ENCODE measurements around the gene PTPRN2.

Gene PTPRN2

DNA sequence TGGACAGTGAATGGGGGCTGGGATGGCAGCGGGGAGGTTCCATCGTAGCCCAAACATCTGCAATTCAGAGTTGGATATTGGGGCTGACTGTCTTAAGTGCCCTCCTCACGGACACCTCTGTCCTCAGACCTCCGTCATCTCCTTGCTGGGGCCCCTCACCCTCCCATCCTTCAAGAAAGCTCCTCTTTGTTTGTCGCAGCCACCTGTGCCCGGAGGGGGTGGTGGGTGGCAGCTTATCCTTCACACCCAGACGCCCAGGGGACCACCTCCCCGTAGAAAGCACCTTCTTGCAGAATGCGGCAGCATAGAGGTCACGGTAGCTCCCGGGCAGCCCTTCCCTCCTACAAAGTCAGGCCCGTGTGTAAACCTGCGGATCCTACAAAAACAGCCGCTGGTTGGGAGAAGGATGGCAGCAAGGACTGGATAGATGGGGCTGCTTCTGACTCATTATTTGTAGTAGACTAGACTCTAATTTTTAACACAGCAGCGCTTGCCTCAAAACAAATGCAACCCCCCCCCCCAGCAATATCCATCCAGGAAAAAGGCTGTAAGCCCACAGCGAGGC is 1.3 kb upstream of the PTPRN2 start:
- Histone ChIP-seq H3K9ac (ENCODE audit: low read depth in 1 of 2, low read length in 2 of 2) (no peak overlapping the region), H3K9me3 (ENCODE audit: control insufficient read depth in 2 of 2, low read length in 2 of 2) (no peaks in the 10 kb centered on the region), H3K27ac (ENCODE audit: low read depth in 2 of 2, low read length in 2 of 2) (no peak overlapping the region), H3K27me3 (ENCODE audit: control insufficient read depth in 2 of 2, insufficient read depth in 2 of 2, low read length in 2 of 2) (peaks cover 8 to 15% of the 10 kb centered on the region in 2 donors), H3K4me1 (ENCODE audit: control insufficient read depth in 2 of 2, insufficient read depth in 2 of 2, low read length in 2 of 2) (peaks cover 13 to 22% of the 10 kb centered on the region in 2 donors), H3K36me3 (ENCODE audit: control insufficient read depth in 2 of 2, insufficient read depth in 2 of 2, low read length in 2 of 2) (no peaks in the 10 kb centered on the region), H3K4me3 (ENCODE audit: low read length in 2 of 2) (no peak overlapping the region)

DNA sequence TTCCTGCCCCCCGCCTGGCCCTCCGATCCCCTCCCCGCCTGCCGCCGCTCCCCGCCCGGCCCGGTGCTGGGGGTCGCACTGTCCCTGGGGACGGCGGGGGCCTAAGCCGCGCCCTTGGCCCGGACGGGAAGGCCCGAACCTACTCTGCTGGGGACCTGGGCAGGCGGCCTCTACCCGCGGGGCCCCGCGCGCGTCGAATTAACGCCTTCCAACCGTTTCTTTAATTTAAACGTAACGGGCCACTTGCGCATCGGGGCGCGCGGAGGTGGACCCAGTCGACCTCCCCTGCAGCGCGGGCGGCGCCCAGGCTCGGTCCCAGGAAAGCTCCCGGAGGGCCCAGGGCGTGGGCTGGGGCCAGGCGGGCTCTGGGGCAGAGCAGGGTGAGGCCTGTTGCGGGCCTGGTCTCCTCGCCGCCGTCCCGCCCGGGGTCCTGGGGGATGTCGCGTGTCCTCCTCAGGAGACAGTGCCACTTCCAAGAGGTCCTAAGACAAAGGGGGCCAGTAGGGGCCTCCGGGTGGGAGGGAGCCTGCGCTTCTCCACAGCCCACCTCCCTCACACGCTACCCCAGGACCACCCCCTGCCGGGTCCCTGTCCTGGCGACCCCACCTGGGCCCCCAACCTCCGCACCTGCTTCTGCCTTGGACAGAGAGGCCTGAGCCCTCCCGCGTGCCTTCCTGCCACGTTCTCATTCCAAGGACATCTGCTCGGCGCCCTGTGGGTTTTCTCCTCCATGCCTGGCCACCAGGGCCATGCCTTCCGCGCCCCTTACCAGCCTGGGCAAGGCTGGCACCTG is 658 bp upstream of the PTPRN2 start:
- Histone ChIP-seq H3K4me3 (ENCODE audit: low read length in 2 of 2) (peak overlapping the region in 1 of 2 donors; percentile 28), H3K9ac (ENCODE audit: low read depth in 1 of 2, low read length in 2 of 2) (peak overlapping the region in 1 of 2 donors; percentile 38), H3K9me3 (ENCODE audit: control insufficient read depth in 2 of 2, low read length in 2 of 2) (no peaks in the 10 kb centered on the region), H3K4me1 (ENCODE audit: control insufficient read depth in 2 of 2, insufficient read depth in 2 of 2, low read length in 2 of 2) (peaks cover 13 to 24% of the 10 kb centered on the region in 2 donors), H3K36me3 (ENCODE audit: control insufficient read depth in 2 of 2, insufficient read depth in 2 of 2, low read length in 2 of 2) (no peaks in the 10 kb centered on the region), H3K27me3 (ENCODE audit: control insufficient read depth in 2 of 2, insufficient read depth in 2 of 2, low read length in 2 of 2) (peaks cover 10 to 15% of the 10 kb centered on the region in 2 donors), H3K27ac (ENCODE audit: low read depth in 2 of 2, low read length in 2 of 2) (no peak overlapping the region)

DNA sequence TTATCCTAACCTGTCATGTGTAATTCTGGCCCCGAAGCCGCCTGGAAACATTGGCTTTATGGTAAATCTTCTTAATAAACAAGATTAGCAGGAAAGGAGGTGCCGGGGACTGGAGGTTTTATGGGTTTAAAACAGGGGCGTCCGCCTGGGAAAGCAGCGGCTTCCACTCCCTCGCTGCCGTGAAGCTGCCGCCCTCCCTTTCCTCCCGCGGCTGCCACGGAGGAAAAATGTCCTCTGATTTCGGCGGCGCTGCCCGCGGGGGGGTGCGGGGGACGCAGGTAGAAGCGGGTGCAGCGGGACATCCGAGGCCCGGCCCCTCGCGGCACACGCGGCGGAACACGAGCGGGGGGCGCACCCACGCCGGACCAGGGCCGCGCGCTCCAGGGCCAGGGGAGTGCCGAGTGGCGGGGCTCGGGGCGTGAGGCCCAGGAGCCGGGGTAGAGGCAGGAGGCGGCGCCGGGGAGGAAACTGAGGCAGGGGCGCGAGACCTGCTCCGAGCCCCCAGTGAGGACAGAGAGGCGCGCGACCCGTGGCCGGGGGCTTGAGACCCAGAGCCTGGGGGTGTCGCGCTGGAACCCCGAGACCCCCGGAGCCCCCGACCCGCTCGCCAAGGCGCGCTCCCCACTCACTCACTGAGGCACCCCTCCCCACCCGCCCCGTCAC is 993 bp downstream of the PTPRN2 start:
- Histone ChIP-seq H3K27ac (ENCODE audit: low read depth in 2 of 2, low read length in 2 of 2) (peak overlapping the region; percentile 58 to 66), H3K27me3 (ENCODE audit: control insufficient read depth in 2 of 2, insufficient read depth in 2 of 2, low read length in 2 of 2) (peaks cover 10 to 15% of the 10 kb centered on the region in 2 donors), H3K4me3 (ENCODE audit: low read length in 2 of 2) (peak overlapping the region; percentile 47 to 48)

DNA sequence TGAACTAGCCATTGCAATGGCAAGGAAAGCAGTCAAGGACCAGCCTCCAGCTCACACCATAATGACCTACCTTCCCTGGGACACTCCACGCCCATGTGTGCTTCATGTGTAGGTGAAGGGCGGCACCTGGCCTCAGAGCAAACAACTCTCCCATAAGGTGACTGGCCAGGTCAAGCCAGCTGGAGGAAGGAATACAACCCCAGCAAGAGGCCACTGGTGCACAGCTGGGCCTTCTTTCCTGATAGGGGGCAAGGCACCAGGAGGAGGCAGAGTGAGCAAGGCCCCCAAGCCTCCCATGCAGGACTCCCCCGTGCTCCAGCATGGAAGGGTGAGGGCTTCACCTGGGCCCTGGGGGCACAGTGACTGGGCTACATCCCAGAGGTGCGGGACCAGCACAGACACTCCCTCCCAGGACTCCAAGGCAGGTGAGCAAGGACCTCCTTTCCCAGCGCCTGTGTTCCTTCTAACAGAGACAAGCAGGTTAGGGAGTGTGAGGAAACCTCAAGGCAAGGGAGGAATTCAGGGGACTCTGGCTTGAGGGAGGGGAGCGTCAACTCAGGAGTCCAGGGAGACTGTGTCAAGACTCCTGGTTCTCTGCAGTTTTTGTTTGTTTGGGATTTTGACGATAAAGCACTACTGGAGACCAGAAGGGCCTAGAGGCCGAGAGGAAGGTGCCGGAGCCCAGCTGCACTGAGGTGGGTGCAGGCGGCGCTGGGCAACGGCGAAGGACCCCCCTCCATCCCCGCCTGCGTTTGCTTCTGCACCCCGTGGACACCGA is 1.7 kb downstream of the PTPRN2 start:
- no peaks in the 10 kb centered on the region for H3K9me3 ChIP-seq (ENCODE audit: control insufficient read depth in 2 of 2, low read length in 2 of 2)
- H3K4me1 ChIP-seq (ENCODE audit: control insufficient read depth in 2 of 2, insufficient read depth in 2 of 2, low read length in 2 of 2): peaks cover 9 to 37% of the 10 kb centered on the region in 2 donors
- H3K27ac ChIP-seq (ENCODE audit: low read depth in 2 of 2, low read length in 2 of 2): peak overlapping the region; percentile 58 to 66
- peak overlapping the region; percentile 47 to 48 for H3K4me3 ChIP-seq (ENCODE audit: low read length in 2 of 2)
- H3K36me3 ChIP-seq (ENCODE audit: control insufficient read depth in 2 of 2, insufficient read depth in 2 of 2, low read length in 2 of 2): no peaks in the 10 kb centered on the region
- peaks cover 10 to 15% of the 10 kb centered on the region in 2 donors for H3K27me3 ChIP-seq (ENCODE audit: control insufficient read depth in 2 of 2, insufficient read depth in 2 of 2, low read length in 2 of 2)
- peak overlapping the region; percentile 36 to 42 for H3K9ac ChIP-seq (ENCODE audit: low read depth in 1 of 2, low read length in 2 of 2)

More for the DNA sequence above, 993 bp downstream of the PTPRN2 start:
- Histone ChIP-seq H3K9ac (ENCODE audit: low read depth in 1 of 2, low read length in 2 of 2) (peak overlapping the region in 1 of 2 donors; percentile 36), H3K9me3 (ENCODE audit: control insufficient read depth in 2 of 2, low read length in 2 of 2) (no peaks in the 10 kb centered on the region), H3K36me3 (ENCODE audit: control insufficient read depth in 2 of 2, insufficient read depth in 2 of 2, low read length in 2 of 2) (no peaks in the 10 kb centered on the region), H3K4me1 (ENCODE audit: control insufficient read depth in 2 of 2, insufficient read depth in 2 of 2, low read length in 2 of 2) (peaks cover 12 to 34% of the 10 kb centered on the region in 2 donors)

- Histone ChIP-seq H3K4me1 (ENCODE audit: control insufficient read depth in 2 of 2, insufficient read depth in 2 of 2, low read length in 2 of 2) (peaks cover 9 to 28% of the 10 kb centered on the region in 2 donors), H3K9me3 (ENCODE audit: control insufficient read depth in 2 of 2, low read length in 2 of 2) (peaks cover 0 to 5% of the 10 kb centered on the region in 2 donors), H3K36me3 (ENCODE audit: control insufficient read depth in 2 of 2, insufficient read depth in 2 of 2, low read length in 2 of 2) (no peaks in the 10 kb centered on the region), H3K27me3 (ENCODE audit: control insufficient read depth in 2 of 2, insufficient read depth in 2 of 2, low read length in 2 of 2) (peaks cover 10 to 15% of the 10 kb centered on the region in 2 donors), H3K4me3 (ENCODE audit: low read length in 2 of 2) (no peak overlapping the region), H3K27ac (ENCODE audit: low read depth in 2 of 2, low read length in 2 of 2) (no peak overlapping the region), H3K9ac (ENCODE audit: low read depth in 1 of 2, low read length in 2 of 2) (no peak overlapping the region)
These were observed 3.2 kb downstream of the PTPRN2 start for GRCh38 chr7:158584407-158584806.

- H3K4me3 ChIP-seq (ENCODE audit: low read length in 2 of 2): no peak overlapping the region
These were observed 3.8 kb downstream of the PTPRN2 start for GRCh38 chr7:158583810-158584209.

DNA sequence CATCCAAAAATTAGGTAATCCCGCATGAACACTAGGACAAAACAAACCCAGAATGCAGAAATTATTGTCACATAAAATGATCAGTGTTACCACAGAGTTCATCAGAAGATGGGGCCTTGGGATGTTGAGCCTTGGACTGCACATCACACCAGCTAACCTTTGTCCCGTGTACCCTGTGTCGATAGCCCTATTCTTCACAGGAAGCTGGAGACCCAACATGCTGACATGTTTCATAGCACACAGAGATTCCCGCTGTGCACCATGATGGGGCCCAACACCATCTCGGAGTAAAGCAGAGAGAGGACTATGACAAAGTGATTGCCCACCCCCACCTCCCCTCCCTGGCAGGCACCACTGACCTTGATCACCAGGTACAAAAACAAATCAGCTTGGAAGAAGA is 4.5 kb downstream of the PTPRN2 start:
- no peak overlapping the region for H3K27ac ChIP-seq (ENCODE audit: low read depth in 2 of 2, low read length in 2 of 2)
- no peaks in the 10 kb centered on the region for H3K36me3 ChIP-seq (ENCODE audit: control insufficient read depth in 2 of 2, insufficient read depth in 2 of 2, low read length in 2 of 2)
- no peak overlapping the region for H3K4me3 ChIP-seq (ENCODE audit: low read length in 2 of 2)
- peaks cover 10 to 15% of the 10 kb centered on the region in 2 donors for H3K27me3 ChIP-seq (ENCODE audit: control insufficient read depth in 2 of 2, insufficient read depth in 2 of 2, low read length in 2 of 2)
- peaks cover 0 to 6% of the 10 kb centered on the region in 2 donors for H3K9me3 ChIP-seq (ENCODE audit: control insufficient read depth in 2 of 2, low read length in 2 of 2)
- no peak overlapping the region for H3K9ac ChIP-seq (ENCODE audit: low read depth in 1 of 2, low read length in 2 of 2)
- peaks cover 9 to 28% of the 10 kb centered on the region in 2 donors for H3K4me1 ChIP-seq (ENCODE audit: control insufficient read depth in 2 of 2, insufficient read depth in 2 of 2, low read length in 2 of 2)

More at GRCh38 chr7:158583810-158584209, 3.8 kb downstream of the PTPRN2 start:
- Histone ChIP-seq H3K36me3 (ENCODE audit: control insufficient read depth in 2 of 2, insufficient read depth in 2 of 2, low read length in 2 of 2) (no peaks in the 10 kb centered on the region), H3K9me3 (ENCODE audit: control insufficient read depth in 2 of 2, low read length in 2 of 2) (peaks cover 0 to 6% of the 10 kb centered on the region in 2 donors), H3K27me3 (ENCODE audit: control insufficient read depth in 2 of 2, insufficient read depth in 2 of 2, low read length in 2 of 2) (peaks cover 10 to 15% of the 10 kb centered on the region in 2 donors), H3K27ac (ENCODE audit: low read depth in 2 of 2, low read length in 2 of 2) (no peak overlapping the region), H3K4me1 (ENCODE audit: control insufficient read depth in 2 of 2, insufficient read depth in 2 of 2, low read length in 2 of 2) (peaks cover 9 to 28% of the 10 kb centered on the region in 2 donors), H3K9ac (ENCODE audit: low read depth in 1 of 2, low read length in 2 of 2) (no peak overlapping the region)

- Histone ChIP-seq H3K9me3 (ENCODE audit: control insufficient read depth in 2 of 2, low read length in 2 of 2) (peaks cover 0 to 6% of the 10 kb centered on the region in 2 donors), H3K27ac (ENCODE audit: low read depth in 2 of 2, low read length in 2 of 2) (peak overlapping the region; percentile 68 to 72), H3K4me1 (ENCODE audit: control insufficient read depth in 2 of 2, insufficient read depth in 2 of 2, low read length in 2 of 2) (peaks cover 9 to 28% of the 10 kb centered on the region in 2 donors), H3K9ac (ENCODE audit: low read depth in 1 of 2, low read length in 2 of 2) (no peak overlapping the region), H3K36me3 (ENCODE audit: control insufficient read depth in 2 of 2, insufficient read depth in 2 of 2, low read length in 2 of 2) (no peaks in the 10 kb centered on the region), H3K4me3 (ENCODE audit: low read length in 2 of 2) (no peak overlapping the region), H3K27me3 (ENCODE audit: control insufficient read depth in 2 of 2, insufficient read depth in 2 of 2, low read length in 2 of 2) (peaks cover 10 to 15% of the 10 kb centered on the region in 2 donors)
These were observed 5.5 kb downstream of the PTPRN2 start for GRCh38 chr7:158582089-158582456.

DNA sequence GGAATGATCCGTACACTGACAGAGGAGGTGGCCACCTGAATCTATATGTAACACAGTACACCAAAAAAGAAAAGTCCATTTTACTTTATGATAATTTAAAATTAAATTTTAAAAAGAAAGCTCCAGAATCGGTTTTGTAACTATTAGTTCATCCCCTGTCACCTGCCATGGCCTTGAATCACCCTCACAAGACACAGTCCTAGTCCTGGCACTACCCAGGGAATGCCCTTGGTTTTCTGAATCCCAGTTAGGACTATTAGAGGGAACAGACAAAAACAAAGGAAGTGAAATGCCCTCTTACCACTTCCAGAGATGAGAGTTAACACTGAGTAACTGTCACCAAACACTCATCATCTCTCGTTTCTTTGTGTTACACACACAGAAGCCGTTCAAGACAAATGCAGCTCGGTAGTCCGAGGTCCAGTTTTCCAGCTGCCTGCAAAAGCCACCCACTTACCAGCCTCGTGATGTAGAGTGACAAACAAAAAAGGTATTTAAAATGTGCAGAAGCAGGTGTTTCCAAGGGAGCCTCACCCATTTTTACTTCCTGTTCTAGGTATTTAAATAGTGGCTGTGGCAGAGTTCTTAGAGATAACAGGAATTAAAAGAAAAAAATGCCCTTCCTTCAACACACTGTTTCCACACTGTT is 6.1 kb downstream of the PTPRN2 start:
- Histone ChIP-seq H3K27me3 (ENCODE audit: control insufficient read depth in 2 of 2, insufficient read depth in 2 of 2, low read length in 2 of 2) (peaks cover 10 to 14% of the 10 kb centered on the region in 2 donors), H3K4me1 (ENCODE audit: control insufficient read depth in 2 of 2, insufficient read depth in 2 of 2, low read length in 2 of 2) (peaks cover 8 to 28% of the 10 kb centered on the region in 2 donors), H3K27ac (ENCODE audit: low read depth in 2 of 2, low read length in 2 of 2) (peak overlapping the region; percentile 68 to 73), H3K9me3 (ENCODE audit: control insufficient read depth in 2 of 2, low read length in 2 of 2) (peaks cover 0 to 6% of the 10 kb centered on the region in 2 donors), H3K36me3 (ENCODE audit: control insufficient read depth in 2 of 2, insufficient read depth in 2 of 2, low read length in 2 of 2) (no peaks in the 10 kb centered on the region), H3K9ac (ENCODE audit: low read depth in 1 of 2, low read length in 2 of 2) (no peak overlapping the region), H3K4me3 (ENCODE audit: low read length in 2 of 2) (peak overlapping the region in 1 of 2 donors; percentile 23)
